OCI-M2 (cell line): Measurements from ENCODE around the gene MRPS23.

ENCODE experiments used
- DNase-seq: peaks from one replicate; lab custom pipeline; 2025; ENCODE audit not compliant: unreplicated experiment; lab: John Stamatoyannopoulos, UW

The MRPS23 gene

GRCh38 chr17:57879437-57880085, 29.7 kb upstream of the MRPS23 start:
- no peak for DNase-seq

GRCh38 chr17:57877803-57878377, 28.0 kb upstream of the MRPS23 start:
- DNase-seq, result no peak

- no peak for DNase-seq
These were observed 27.0 kb upstream of the MRPS23 start for GRCh38 chr17:57876866-57877237.

DNA sequence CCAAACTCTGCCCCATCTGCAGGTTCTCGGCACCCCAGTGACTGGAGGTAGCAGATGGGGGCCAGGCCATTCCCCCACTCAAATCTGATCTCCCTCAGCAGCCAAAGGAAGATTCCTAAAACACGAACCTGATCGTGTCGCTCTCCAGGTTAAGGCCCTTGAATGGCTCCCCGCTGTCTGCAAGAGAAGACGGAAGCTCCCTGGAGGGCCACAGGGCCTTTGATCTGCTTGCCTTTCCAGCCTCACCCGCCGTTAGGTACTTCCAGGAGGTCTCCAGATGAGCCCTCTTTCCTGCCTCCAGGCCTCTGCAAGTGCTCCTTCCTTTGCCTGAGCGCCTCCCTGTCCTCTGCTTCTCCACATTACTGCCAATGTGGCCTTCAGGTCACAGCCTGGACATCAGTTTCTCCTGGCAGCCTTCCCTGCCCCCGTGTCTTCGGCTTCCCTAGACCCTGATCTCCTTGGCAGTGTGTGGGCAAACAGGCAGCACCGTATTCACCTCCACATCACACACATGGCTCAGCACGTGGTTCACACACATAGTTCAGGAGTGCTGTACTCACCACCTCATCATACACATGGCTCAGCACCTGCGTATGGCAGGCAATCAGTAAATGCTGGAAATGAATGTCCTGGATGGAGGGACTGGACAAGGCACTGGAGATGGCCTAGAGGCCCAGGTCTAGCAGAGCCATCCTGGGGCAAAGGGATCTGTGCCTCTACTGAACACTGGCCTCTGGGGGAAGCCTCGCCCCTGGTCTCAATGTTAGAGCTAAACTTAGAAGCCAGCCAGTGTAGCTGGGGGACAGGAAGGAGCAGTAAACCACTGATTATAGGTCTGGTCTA, 26.4 kb upstream of the MRPS23 start:
- no peak for DNase-seq

DNA sequence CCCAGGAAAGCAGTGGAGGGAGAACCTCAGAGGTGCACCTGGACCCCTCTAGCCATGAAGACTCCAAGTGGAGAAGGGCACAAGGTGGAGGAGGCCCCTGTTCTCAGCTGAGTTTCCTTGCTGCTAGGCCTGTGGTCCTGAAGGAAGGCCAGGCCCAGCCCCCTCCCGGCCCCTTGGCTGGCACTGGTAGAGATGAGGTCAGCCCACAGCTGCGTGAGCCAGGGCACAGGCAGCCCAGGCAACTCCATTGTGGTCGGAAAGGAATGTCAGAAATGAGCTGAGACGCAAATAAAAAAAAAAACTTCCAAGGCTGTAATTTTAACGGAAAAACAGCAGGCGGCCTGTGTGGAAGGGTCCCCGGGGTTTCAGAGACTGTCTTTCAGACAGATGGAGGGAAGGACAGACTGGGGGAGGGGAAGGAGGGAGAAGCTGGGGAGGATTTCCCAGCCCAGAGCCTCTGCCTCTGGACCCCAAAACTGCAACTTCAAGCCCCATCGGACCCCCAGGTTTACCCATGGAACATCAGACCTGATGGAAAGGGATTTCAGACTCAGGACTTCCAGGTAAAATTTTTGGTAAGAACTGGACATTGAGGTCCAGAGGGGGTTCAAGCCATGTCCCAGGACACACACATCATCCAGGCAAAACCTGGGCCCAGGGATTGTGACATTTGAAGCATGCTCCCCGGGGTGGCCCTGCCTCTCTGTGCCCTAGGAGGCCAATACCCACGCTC, 25.6 kb upstream of the MRPS23 start:
- DNase-seq, result no peak

GRCh38 chr17:57874434-57875289, 24.8 kb upstream of the MRPS23 start:
- DNase-seq, result no peak

GRCh38 chr17:57874058-57874419, 24.2 kb upstream of the MRPS23 start:
- DNase-seq, result no peak

GRCh38 chr17:57873261-57874057, 23.6 kb upstream of the MRPS23 start:
- DNase-seq, result no peak

GRCh38 chr17:57872536-57872935, 22.7 kb upstream of the MRPS23 start:
- no peak for DNase-seq

DNA sequence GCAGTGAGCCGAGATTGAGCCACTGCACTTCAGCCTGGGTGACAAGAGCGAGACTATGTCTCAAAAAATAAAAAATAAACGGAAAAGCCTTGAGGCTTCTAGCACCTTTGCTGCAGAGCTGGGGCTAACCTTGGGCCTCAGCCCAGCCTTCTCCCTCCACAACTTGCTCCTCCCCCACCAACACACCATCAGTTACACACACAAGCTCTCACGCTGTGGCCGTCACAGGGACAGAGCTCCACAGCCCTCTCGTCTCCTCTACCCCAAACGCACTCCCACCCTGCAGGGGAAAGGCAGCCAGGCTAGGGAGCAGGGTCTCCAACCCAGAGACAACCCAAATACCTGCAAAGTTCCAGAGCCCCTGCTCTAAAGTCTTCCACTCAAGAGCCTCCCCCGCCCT, 22.0 kb upstream of the MRPS23 start:
- no peak for DNase-seq

DNA sequence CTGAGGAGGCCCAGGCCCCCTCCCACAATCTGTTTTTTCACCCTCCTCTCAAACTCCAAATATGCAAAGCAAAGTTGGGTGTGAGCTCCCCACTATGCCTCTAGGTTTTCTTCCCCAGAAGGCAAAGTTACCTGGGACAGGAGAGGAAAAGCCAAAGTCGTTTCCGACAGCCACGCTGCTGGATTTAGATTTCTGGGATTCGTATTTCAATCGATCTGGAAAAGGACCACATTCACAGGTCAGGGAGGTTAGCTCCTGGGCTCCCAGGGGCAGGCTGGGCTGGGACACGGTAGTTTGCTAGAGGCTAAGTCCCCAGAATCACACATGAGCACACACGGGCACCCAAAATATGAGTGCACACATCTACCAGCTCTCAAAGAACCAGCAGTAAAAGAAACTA, 21.3 kb upstream of the MRPS23 start:
- DNase-seq, result no peak

GRCh38 chr17:57870283-57870635, 20.4 kb upstream of the MRPS23 start:
- DNase-seq, result no peak

DNA sequence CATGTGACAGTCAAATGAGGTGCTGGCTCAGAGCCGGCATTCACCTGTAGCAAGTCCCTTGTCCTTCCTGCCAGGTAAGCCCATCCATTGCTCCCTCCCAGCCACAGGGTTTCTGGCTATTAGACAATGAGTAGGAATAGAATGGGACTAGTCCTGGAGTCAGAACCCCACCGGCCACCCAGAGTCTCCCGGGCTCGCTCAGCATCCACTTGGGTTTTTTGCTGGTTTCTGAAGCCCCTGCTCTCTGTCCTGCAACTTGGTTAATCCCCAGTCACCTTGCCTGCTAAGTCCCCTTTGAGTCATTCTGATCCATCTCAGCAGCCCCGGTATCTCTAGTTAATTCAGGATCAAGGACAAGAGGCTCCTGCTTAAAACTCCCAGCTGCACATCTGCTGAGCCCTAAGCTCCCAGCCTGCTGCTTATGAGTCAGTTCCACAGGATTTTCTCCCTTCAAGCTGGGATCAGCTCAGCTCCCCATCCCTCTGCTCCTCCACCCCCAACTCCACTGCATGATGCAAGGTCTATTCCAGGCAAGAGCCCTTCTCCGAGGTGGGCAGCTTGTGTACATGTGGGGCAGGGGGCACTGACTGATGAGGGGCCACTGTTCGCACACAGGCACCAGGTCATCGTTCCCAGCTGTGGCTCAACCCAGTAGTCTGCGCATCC, 19.9 kb upstream of the MRPS23 start:
- DNase-seq, result no peak

- no peak for DNase-seq
These were observed 19.2 kb upstream of the MRPS23 start for GRCh38 chr17:57868910-57869616.

- DNase-seq, result no peak
These were observed 18.4 kb upstream of the MRPS23 start for GRCh38 chr17:57868007-57868909.

- DNase-seq, result no peak
These were observed 17.3 kb upstream of the MRPS23 start for GRCh38 chr17:57867126-57867525.

- DNase-seq, result no peak
These were observed 16.9 kb upstream of the MRPS23 start for GRCh38 chr17:57866723-57867122.

DNA sequence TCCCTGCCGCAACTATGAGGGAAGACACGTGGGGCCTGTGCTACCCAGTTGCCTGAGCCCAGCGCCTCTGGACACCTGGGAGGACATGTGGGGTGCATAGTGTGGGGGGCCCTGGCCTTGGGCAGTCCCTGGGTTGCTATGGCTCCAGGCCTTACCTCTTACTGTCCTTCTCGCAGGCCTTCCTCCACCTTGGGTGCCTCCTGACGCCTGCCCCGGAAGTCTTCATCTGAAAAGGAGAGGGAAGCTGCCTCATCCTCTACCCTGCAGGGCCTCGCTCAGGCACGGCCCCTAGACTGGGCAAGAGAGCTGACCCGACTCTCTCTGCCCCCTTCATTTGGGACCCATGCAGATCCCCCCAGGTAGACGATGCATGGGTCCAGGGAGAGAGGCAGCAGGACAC, 16.5 kb upstream of the MRPS23 start:
- DNase-seq, result no peak
